GM12878 (cell line): ENCODE data around the gene S100A12. TPM values are rescaled to one million over a fixed set of nuclear protein-coding genes. Genes with fewer than 3 reads are reported as not detected.

ENCODE experiments used
- ATAC-seq: fragments of 200-7000 bp; cut with Tn5 transposase; 3 replicates; pipeline ENCODE4 v1.9.1; 2020; ENCODE audit warnings: mild to moderate bottlenecking, moderate library complexity
- BruUV-seq: library from RNA; stranded (reverse); fragments of 400-500 nt; replicated peaks from 2 replicates; lab custom pipeline; 2021; lab: Mats Ljungman, UMichigan
- CTCF ChIA-PET: fragments of 300-600 bp; sonication (Branson Sonifier 250); formaldehyde crosslinking; extraction: SDS; loops from one replicate; lab custom pipeline; 2021; ENCODE audit warnings: inconsistent platforms; lab: Yijun Ruan, JAX
- POLR2A ChIA-PET: fragments of 350-600 bp; formaldehyde crosslinking; extraction: SDS; loops from one replicate; lab custom pipeline; 2021; ENCODE audit warnings: inconsistent platforms; lab: Charles Lee
- RAD21 ChIA-PET: fragments of 300-600 bp; sonication (Branson Sonifier 250); formaldehyde crosslinking; loops from one replicate; lab custom pipeline; 2023; ENCODE audit warnings: antibody characterized with exemption; ENCODE audit not compliant: unreplicated experiment; lab: Charles Lee
- SMC1A ChIA-PET: fragments of 300-600 bp; sonication (Branson Sonifier 250); formaldehyde crosslinking; loops from one replicate; lab custom pipeline; 2023; ENCODE audit not compliant: unreplicated experiment, uncharacterized antibody; lab: Charles Lee
- DNase-seq: peaks from one replicate; pipeline ENCODE4 v3.0.0-alpha.2; 2011; ENCODE audit warnings: low read depth, low spot score
- FAIRE-seq: peaks from 3 replicates; lab custom pipeline; 2011; peaks lifted over from hg19 to GRCh38; lab: Jason Lieb, UNC
- H2AFZ ChIP-seq: 2 replicates; pipeline ENCODE4 v1.6.0; 2011; ENCODE audit warnings: low read depth, low read length, control low read depth; ENCODE audit not compliant: control insufficient read depth
- H3K27ac ChIP-seq: 2 replicates; pipeline ENCODE4 v1.5.1; 2011; ENCODE audit warnings: control low read depth; ENCODE audit not compliant: control insufficient read depth, insufficient read depth
- H3K27me3 ChIP-seq, 2 experiments: replicated peaks in 1 of 2; 2 replicates each; pipeline versions ENCODE4 v1.6.0 to v1.6.1; 2011; ENCODE audit warnings: low read length in 1 of 2; ENCODE audit not compliant: control insufficient read depth in 2 of 2, insufficient read depth in 2 of 2
- H3K36me3 ChIP-seq, 2 experiments: 2 replicates each; pipeline ENCODE4 v1.5.1; 2011; ENCODE audit warnings: low read length in 1 of 2; ENCODE audit not compliant: control insufficient read depth in 2 of 2, insufficient read depth in 2 of 2
- H3K4me1 ChIP-seq: 2 replicates; pipeline ENCODE4 v1.6.1; 2011; ENCODE audit warnings: mild to moderate bottlenecking, low read length, moderate library complexity, mixed read lengths; ENCODE audit not compliant: control insufficient read depth, insufficient read depth
- H3K4me2 ChIP-seq: 2 replicates; pipeline ENCODE4 v1.6.0; 2011; ENCODE audit warnings: control low read depth; ENCODE audit not compliant: control insufficient read depth, insufficient read depth
- H3K4me3 ChIP-seq: fragments of 200-600 bp; sonication (generic); 2 replicates; pipeline ENCODE4 v1.5.1; 2016
- H3K79me2 ChIP-seq: 2 replicates; pipeline ENCODE4 v1.6.0; 2011; ENCODE audit warnings: low read length; ENCODE audit not compliant: control insufficient read depth, insufficient read depth
- H3K9ac ChIP-seq: 2 replicates; pipeline ENCODE4 v1.8.0; 2011; ENCODE audit warnings: low read length, control low read depth, mixed read lengths; ENCODE audit not compliant: control insufficient read depth, insufficient read depth
- H3K9me3 ChIP-seq: replicated peaks from 3 replicates; pipeline ENCODE4 v1.5.1; 2011; ENCODE audit warnings: mild to moderate bottlenecking, low read length; ENCODE audit not compliant: control insufficient read depth, insufficient read depth
- H4K20me1 ChIP-seq: 2 replicates; pipeline ENCODE4 v1.6.0; 2011; ENCODE audit not compliant: control insufficient read depth, insufficient read depth
- BACH1 ChIP-seq: fragments of 450-650 bp; IDR thresholded peaks from 2 replicates; pipeline ENCODE4 v1.6.1; 2017; ENCODE audit warnings: mild to moderate bottlenecking, borderline replicate concordance
- BRCA1 ChIP-seq: IDR thresholded peaks from 2 replicates; pipeline ENCODE4 v1.6.1; 2011; ENCODE audit warnings: low read depth, low read length, improper control_type of control experiment
- CBX3 ChIP-seq: fragments of 200-600 bp; sonication (generic); IDR thresholded peaks from 2 replicates; pipeline ENCODE4 v1.6.1; 2016; ENCODE audit warnings: low read depth, borderline replicate concordance
- CEBPB ChIP-seq, 2 experiments: fragments of 150-350 bp in 1 of 2; IDR thresholded peaks; 2 replicates each; pipeline ENCODE4 v1.6.1; 2012 to 2014; ENCODE audit warnings: low read depth in 2 of 2, low read length in 2 of 2, borderline replicate concordance in 1 of 2, inconsistent platforms in 1 of 2
- ELK1 ChIP-seq: IDR thresholded peaks from 2 replicates; pipeline ENCODE4 v1.6.1; 2012; ENCODE audit warnings: low read depth, low read length, improper control_type of control experiment
- FOS ChIP-seq: IDR thresholded peaks from 3 replicates; pipeline ENCODE4 v1.6.1; 2011; ENCODE audit warnings: borderline replicate concordance; ENCODE audit not compliant: insufficient read length; ENCODE audit errors: extremely low read depth
- GABPA ChIP-seq: IDR thresholded peaks from 2 replicates; pipeline ENCODE4 v1.6.1; 2014; ENCODE audit warnings: antibody characterized with exemption, low read depth, mild to moderate bottlenecking, inconsistent platforms
- JUND ChIP-seq: IDR thresholded peaks from 2 replicates; pipeline ENCODE4 v1.6.1; 2012; ENCODE audit warnings: low read depth, mild to moderate bottlenecking, low read length, improper control_type of control experiment, moderate library complexity
- NFYA ChIP-seq: IDR thresholded peaks from 2 replicates; pipeline ENCODE4 v1.6.1; 2011; ENCODE audit warnings: low read depth, mild to moderate bottlenecking, low read length, improper control_type of control experiment, borderline replicate concordance
- NR2F1 ChIP-seq: fragments of 450-650 bp; conservative IDR thresholded peaks from 2 replicates; pipeline ENCODE4 v1.6.1; 2017; ENCODE audit warnings: mild to moderate bottlenecking
- PAX5 ChIP-seq: IDR thresholded peaks from 2 replicates; pipeline ENCODE4 v1.6.1; 2011; ENCODE audit warnings: low read depth, low read length, borderline replicate concordance
- PAX8 ChIP-seq: fragments of 450-650 bp; IDR thresholded peaks from 2 replicates; pipeline ENCODE4 v1.6.1; 2017; ENCODE audit warnings: mild to moderate bottlenecking, moderate library complexity
- POLR2AphosphoS5 ChIP-seq: IDR thresholded peaks from 2 replicates; pipeline ENCODE4 v1.6.1; 2011; ENCODE audit warnings: mild to moderate bottlenecking, low read length, inconsistent platforms
- SMAD5 ChIP-seq: IDR thresholded peaks from 2 replicates; pipeline ENCODE4 v1.6.1; 2016; ENCODE audit warnings: antibody characterized with exemption, low read depth
- SREBF2 ChIP-seq: IDR thresholded peaks from 2 replicates; pipeline ENCODE4 v1.6.1; 2012; ENCODE audit warnings: mild to moderate bottlenecking, low read length
- ZNF24 ChIP-seq: fragments of 450-650 bp; IDR thresholded peaks from 2 replicates; pipeline ENCODE4 v1.6.1; 2017; ENCODE audit warnings: antibody characterized with exemption, mild to moderate bottlenecking
- ZNF384 ChIP-seq: IDR thresholded peaks from 2 replicates; pipeline ENCODE4 v1.6.1; 2012; ENCODE audit warnings: low read depth, mild to moderate bottlenecking, low read length, improper control_type of control experiment, borderline replicate concordance
- ZSCAN29 ChIP-seq: fragments of 450-650 bp; IDR thresholded peaks from 2 replicates; pipeline ENCODE4 v1.6.1; 2017; ENCODE audit warnings: mild to moderate bottlenecking, moderate library complexity
- WGBS: methylation state at CpG from one replicate; pipeline ENCODE4 v1.1.6; 2016; ENCODE audit warnings: low lambda C conversion rate; ENCODE audit not compliant: insufficient replicate concordance, insufficient coverage; ENCODE audit errors: missing lambda C conversion rate; 5-methylcytosine and 5-hydroxymethylcytosine counted together
- in situ Hi-C: fragments of 300-500 bp; cut with MboI; formaldehyde crosslinking; loops from 9 replicates; pipeline ENCODE4 v1.14.3; 2018; ENCODE audit warnings: mixed read lengths
- intact Hi-C: fragments of 100-400 bp; cut with micrococcal nuclease; formaldehyde crosslinking; loops from one replicate; pipeline ENCODE4 v1.14.2; 2022; ENCODE audit not compliant: unreplicated experiment
- polyA plus RNA-seq, 11 experiments: library from polyadenylated mRNA; depleted of rRNA in 4 of 11; unstranded in 6 of 11; stranded (reverse) in 5 of 11; fragments of >200 nt; fragmentation: Nextera tagmentation in 4 of 11; fragmentation: Illumina TruSeq in 1 of 11; extraction: Ambion mirVana in 4 of 11; extraction: Trizol in 1 of 11; gene quantifications; 1 replicate in 1 of 11; 2 replicates in 10 of 11; pipeline versions ENCODE4 v1.2.1 to v1.2.3, GENCODE V29; 2011 to 2016; ENCODE audit warnings: inconsistent platforms in 2 of 11, missing spikeins in 2 of 11, low read depth in 1 of 11
- total RNA-seq, 4 experiments: library from RNA; depleted of rRNA in 3 of 4; stranded (reverse); fragments of >200 nt in 3 of 4; fragmentation: Illumina TruSeq in 1 of 4; extraction: Trizol in 1 of 4; gene quantifications; 2 replicates each; pipeline versions ENCODE4 v1.2.1 to v1.2.3, GENCODE V29; 2013 to 2021
- TF ChIP-seq, protein P1 (sequence below): fragments of 450-650 bp; IDR thresholded peaks from 2 replicates; pipeline ENCODE4 v1.6.1; 2017; ENCODE audit warnings: mild to moderate bottlenecking
- TF ChIP-seq, protein P2 (sequence below): IDR thresholded peaks from 2 replicates; pipeline ENCODE4 v1.6.1; 2011; ENCODE audit warnings: low read depth, low read length, improper control_type of control experiment, borderline replicate concordance
- TF ChIP-seq, protein P3 (sequence below): fragments of 450-650 bp; IDR thresholded peaks from 2 replicates; pipeline ENCODE4 v1.6.1; 2017; ENCODE audit warnings: borderline replicate concordance

The S100A12 gene
- total and polyA plus RNA-seq, 10 of the 15 experiments (the other 5 are each of a cell fraction or from before 2014, with no cell fraction given) = not detected

DNA sequence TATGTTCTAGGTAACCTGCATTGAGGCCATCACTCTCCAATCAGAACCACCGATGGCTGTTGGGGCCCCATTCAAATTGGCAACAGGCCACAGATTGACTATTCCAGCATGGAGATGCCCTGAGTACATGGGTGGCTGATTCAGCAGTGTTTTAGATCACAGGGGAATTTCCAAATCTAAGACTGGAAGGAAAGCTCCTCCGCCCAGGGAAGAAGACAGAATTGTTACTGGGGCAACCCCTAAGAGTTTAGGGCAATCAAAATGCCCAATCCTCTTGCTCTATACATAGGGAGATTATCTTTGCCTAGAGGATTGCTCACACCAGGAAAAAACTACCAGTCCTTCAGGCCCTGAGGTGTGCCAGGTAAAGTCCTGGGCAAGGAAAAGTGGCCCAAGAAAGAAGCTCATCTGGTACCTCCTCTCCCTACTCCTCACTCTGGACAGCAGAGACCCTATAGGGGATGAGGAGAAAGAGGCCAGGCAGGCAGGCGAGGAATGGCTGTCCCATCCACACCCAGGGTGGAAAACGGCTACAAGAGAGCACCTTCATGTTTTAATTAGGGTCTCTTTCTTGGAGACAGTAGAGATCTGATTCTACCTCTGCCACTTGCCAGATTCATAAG is 9.6 kb upstream of the S100A12 start (continued):
- TF ChIP-seq, protein P1, sequence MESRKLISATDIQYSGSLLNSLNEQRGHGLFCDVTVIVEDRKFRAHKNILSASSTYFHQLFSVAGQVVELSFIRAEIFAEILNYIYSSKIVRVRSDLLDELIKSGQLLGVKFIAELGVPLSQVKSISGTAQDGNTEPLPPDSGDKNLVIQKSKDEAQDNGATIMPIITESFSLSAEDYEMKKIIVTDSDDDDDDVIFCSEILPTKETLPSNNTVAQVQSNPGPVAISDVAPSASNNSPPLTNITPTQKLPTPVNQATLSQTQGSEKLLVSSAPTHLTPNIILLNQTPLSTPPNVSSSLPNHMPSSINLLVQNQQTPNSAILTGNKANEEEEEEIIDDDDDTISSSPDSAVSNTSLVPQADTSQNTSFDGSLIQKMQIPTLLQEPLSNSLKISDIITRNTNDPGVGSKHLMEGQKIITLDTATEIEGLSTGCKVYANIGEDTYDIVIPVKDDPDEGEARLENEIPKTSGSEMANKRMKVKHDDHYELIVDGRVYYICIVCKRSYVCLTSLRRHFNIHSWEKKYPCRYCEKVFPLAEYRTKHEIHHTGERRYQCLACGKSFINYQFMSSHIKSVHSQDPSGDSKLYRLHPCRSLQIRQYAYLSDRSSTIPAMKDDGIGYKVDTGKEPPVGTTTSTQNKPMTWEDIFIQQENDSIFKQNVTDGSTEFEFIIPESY = no peak
- TF ChIP-seq PAX5 (no peak), CBX3 (no peak), PAX8 (no peak), FOS (no peak), BRCA1 (no peak), SMAD5 (no peak), GABPA (no peak)

DNA sequence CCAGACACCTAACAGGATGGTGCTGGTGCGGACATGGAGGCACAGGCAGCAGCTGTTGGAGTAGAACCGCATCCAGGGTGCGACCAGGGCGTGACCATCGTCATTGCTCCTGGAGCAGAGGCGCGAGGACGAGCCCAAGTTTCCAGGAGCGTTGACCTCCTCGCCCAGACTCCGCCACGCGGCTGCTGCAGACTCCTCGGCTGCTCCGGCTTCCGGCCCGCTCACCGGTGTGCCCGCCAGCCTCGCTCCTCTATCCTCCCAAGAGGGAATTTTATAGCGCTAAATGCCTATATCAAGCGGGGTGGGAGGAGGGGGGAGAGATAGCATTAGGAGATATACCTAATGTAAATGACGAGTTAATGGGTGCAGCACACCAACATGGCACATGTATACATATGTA is 5.3 kb upstream of the S100A12 start:
- no peaks in the 10 kb centered on the region for H3K4me1 ChIP-seq
- ChIA-PET CTCF (no interaction called here), POLR2A (no interaction called here), RAD21 (no interaction called here), SMC1A (no interaction called here)
- H4K20me1 ChIP-seq = no peaks in the 10 kb centered on the region
- WGBS = 78% methylated on average over 23 of the region's 23 CpGs
- intact Hi-C loops (no loop called here), in situ Hi-C loops (no loop called here)
- no peak for ATAC-seq
- no peak overlapping the region for H3K4me2 ChIP-seq
- FAIRE-seq = no peak
- no peaks in the 10 kb centered on the region for H3K79me2 ChIP-seq
- peaks cover 0 to 2% of the 10 kb centered on the region in 2 experiments; a peak in 1 of 4 replicates for H3K27me3 ChIP-seq
- BruUV-seq = no TSS peak
- no peaks in the 10 kb centered on the region for H3K36me3 ChIP-seq
- H3K9ac ChIP-seq = no peak overlapping the region
- no peak overlapping the region for H3K4me3 ChIP-seq
- no peaks in the 10 kb centered on the region for H3K9me3 ChIP-seq
- DNase-seq = no peak
- no peak overlapping the region for H2AFZ ChIP-seq
- no peak overlapping the region for H3K27ac ChIP-seq
- TF ChIP-seq NR2F1 = no peak
- TF ChIP-seq, protein P2, sequence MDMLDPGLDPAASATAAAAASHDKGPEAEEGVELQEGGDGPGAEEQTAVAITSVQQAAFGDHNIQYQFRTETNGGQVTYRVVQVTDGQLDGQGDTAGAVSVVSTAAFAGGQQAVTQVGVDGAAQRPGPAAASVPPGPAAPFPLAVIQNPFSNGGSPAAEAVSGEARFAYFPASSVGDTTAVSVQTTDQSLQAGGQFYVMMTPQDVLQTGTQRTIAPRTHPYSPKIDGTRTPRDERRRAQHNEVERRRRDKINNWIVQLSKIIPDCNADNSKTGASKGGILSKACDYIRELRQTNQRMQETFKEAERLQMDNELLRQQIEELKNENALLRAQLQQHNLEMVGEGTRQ = no peak
- TF ChIP-seq NFYA = no peak
- TF ChIP-seq, protein P3, sequence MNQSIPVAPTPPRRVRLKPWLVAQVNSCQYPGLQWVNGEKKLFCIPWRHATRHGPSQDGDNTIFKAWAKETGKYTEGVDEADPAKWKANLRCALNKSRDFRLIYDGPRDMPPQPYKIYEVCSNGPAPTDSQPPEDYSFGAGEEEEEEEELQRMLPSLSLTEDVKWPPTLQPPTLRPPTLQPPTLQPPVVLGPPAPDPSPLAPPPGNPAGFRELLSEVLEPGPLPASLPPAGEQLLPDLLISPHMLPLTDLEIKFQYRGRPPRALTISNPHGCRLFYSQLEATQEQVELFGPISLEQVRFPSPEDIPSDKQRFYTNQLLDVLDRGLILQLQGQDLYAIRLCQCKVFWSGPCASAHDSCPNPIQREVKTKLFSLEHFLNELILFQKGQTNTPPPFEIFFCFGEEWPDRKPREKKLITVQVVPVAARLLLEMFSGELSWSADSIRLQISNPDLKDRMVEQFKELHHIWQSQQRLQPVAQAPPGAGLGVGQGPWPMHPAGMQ = no peak
- TF ChIP-seq CEBPB (IDR thresholded peaks at IDR 0.05; ENCODE audit: borderline replicate concordance in 1 of 2, low read depth in 2 of 2, low read length in 2 of 2) = no peak
- no peak for TF ChIP-seq JUND
- TF ChIP-seq BACH1 = no peak
- no peak for TF ChIP-seq SREBF2
- TF ChIP-seq ZNF24 = no peak
- no peak for TF ChIP-seq ZSCAN29
- TF ChIP-seq ELK1 = no peak
- TF ChIP-seq ZNF384 = no peak
- TF ChIP-seq POLR2AphosphoS5 = no peak
